ENCODE results near the gene CYP3A5.
"Not testable (repeated sequence)": the region's sequence is repeated elsewhere in the genome, so short reads cannot be mapped to it uniquely, and the experiment has no call there.

Gene CYP3A5

GRCh38 chr7:99679400-99680191 is at the start of gene CYP3A5:
Gene CYP3A5, minus strand, starts transcription at chr7:99679996. Its CDS starts 100 bp downstream, at chr7:99679896.
- Histone ChIP-seq H3K9me3 (ENCODE audit: control insufficient read depth, insufficient read depth, low read length) (no peaks in the 10 kb centered on the region), H3K4me1 (ENCODE audit: control insufficient read depth, insufficient read depth, low read length) (peaks cover 2% of the 10 kb centered on the region), H3K9ac (ENCODE audit: low read depth, low read length) (no peak within 1 kb of the TSS), H3K36me3 (ENCODE audit: control insufficient read depth, insufficient read depth, low read length) (no peaks in the 10 kb centered on the region), H3K4me3 (ENCODE audit: low read depth, low read length) (no peak within 1 kb of the TSS), H3K27me3 (ENCODE audit: control insufficient read depth, insufficient read depth, low read length) (no peaks in the 10 kb centered on the region)

- no peaks in the 10 kb centered on the region for H3K4me1 ChIP-seq (ENCODE audit: control insufficient read depth, insufficient read depth, low read length)
- no peak overlapping the region for H3K4me3 ChIP-seq (ENCODE audit: low read depth, low read length)
- no peaks in the 10 kb centered on the region for H3K27me3 ChIP-seq (ENCODE audit: control insufficient read depth, insufficient read depth, low read length)
- H3K9ac ChIP-seq (ENCODE audit: low read depth, low read length): no peak overlapping the region
- H3K9me3 ChIP-seq (ENCODE audit: control insufficient read depth, insufficient read depth, low read length): no peaks in the 10 kb centered on the region
- no peaks in the 10 kb centered on the region for H3K36me3 ChIP-seq (ENCODE audit: control insufficient read depth, insufficient read depth, low read length)
Observed at GRCh38 chr7:99728615-99729014, 48.8 kb upstream of the CYP3A5 start.

GRCh38 chr7:99723201-99723600 is 43.4 kb upstream of the CYP3A5 start:
- not testable (repeated sequence) for H3K36me3 ChIP-seq (ENCODE audit: control insufficient read depth, insufficient read depth, low read length); H3K4me3 ChIP-seq (ENCODE audit: low read depth, low read length); H3K27me3 ChIP-seq (ENCODE audit: control insufficient read depth, insufficient read depth, low read length); H3K4me1 ChIP-seq (ENCODE audit: control insufficient read depth, insufficient read depth, low read length); H3K9me3 ChIP-seq (ENCODE audit: control insufficient read depth, insufficient read depth, low read length); H3K9ac ChIP-seq (ENCODE audit: low read depth, low read length)

GRCh38 chr7:99720800-99721595 is 41.2 kb upstream of the CYP3A5 start:
- no peaks in the 10 kb centered on the region for H3K27me3 ChIP-seq (ENCODE audit: control insufficient read depth, insufficient read depth, low read length)

GRCh38 chr7:99719996-99720769 is 40.4 kb upstream of the CYP3A5 start:
- H3K9ac ChIP-seq (ENCODE audit: low read depth, low read length): no peak overlapping the region
- H3K36me3 ChIP-seq (ENCODE audit: control insufficient read depth, insufficient read depth, low read length): no peaks in the 10 kb centered on the region
- H3K27me3 ChIP-seq (ENCODE audit: control insufficient read depth, insufficient read depth, low read length): no peaks in the 10 kb centered on the region
- no peak overlapping the region for H3K4me3 ChIP-seq (ENCODE audit: low read depth, low read length)
- no peaks in the 10 kb centered on the region for H3K9me3 ChIP-seq (ENCODE audit: control insufficient read depth, insufficient read depth, low read length)
- no peaks in the 10 kb centered on the region for H3K4me1 ChIP-seq (ENCODE audit: control insufficient read depth, insufficient read depth, low read length)

More at GRCh38 chr7:99720800-99721595, 41.2 kb upstream of the CYP3A5 start:
- Histone ChIP-seq H3K36me3 (ENCODE audit: control insufficient read depth, insufficient read depth, low read length) (no peaks in the 10 kb centered on the region), H3K9me3 (ENCODE audit: control insufficient read depth, insufficient read depth, low read length) (no peaks in the 10 kb centered on the region), H3K9ac (ENCODE audit: low read depth, low read length) (no peak overlapping the region), H3K4me3 (ENCODE audit: low read depth, low read length) (no peak overlapping the region), H3K4me1 (ENCODE audit: control insufficient read depth, insufficient read depth, low read length) (no peaks in the 10 kb centered on the region)

GRCh38 chr7:99713995-99714570 is 34.3 kb upstream of the CYP3A5 start:
- Histone ChIP-seq H3K36me3 (ENCODE audit: control insufficient read depth, insufficient read depth, low read length) (no peaks in the 10 kb centered on the region), H3K4me1 (ENCODE audit: control insufficient read depth, insufficient read depth, low read length) (no peaks in the 10 kb centered on the region), H3K9me3 (ENCODE audit: control insufficient read depth, insufficient read depth, low read length) (no peaks in the 10 kb centered on the region), H3K4me3 (ENCODE audit: low read depth, low read length) (no peak overlapping the region), H3K27me3 (ENCODE audit: control insufficient read depth, insufficient read depth, low read length) (no peaks in the 10 kb centered on the region), H3K9ac (ENCODE audit: low read depth, low read length) (no peak overlapping the region)

GRCh38 chr7:99709838-99710578 is 30.2 kb upstream of the CYP3A5 start:
- no peaks in the 10 kb centered on the region for H3K27me3 ChIP-seq (ENCODE audit: control insufficient read depth, insufficient read depth, low read length)
- no peaks in the 10 kb centered on the region for H3K4me1 ChIP-seq (ENCODE audit: control insufficient read depth, insufficient read depth, low read length)

GRCh38 chr7:99709260-99709659 is 29.5 kb upstream of the CYP3A5 start:
- Histone ChIP-seq H3K4me3 (ENCODE audit: low read depth, low read length) (no peak overlapping the region), H3K4me1 (ENCODE audit: control insufficient read depth, insufficient read depth, low read length) (no peaks in the 10 kb centered on the region), H3K9me3 (ENCODE audit: control insufficient read depth, insufficient read depth, low read length) (no peaks in the 10 kb centered on the region), H3K27me3 (ENCODE audit: control insufficient read depth, insufficient read depth, low read length) (no peaks in the 10 kb centered on the region), H3K9ac (ENCODE audit: low read depth, low read length) (no peak overlapping the region), H3K36me3 (ENCODE audit: control insufficient read depth, insufficient read depth, low read length) (no peaks in the 10 kb centered on the region)

More at GRCh38 chr7:99709838-99710578, 30.2 kb upstream of the CYP3A5 start:
- Histone ChIP-seq H3K9ac (ENCODE audit: low read depth, low read length) (no peak overlapping the region), H3K9me3 (ENCODE audit: control insufficient read depth, insufficient read depth, low read length) (no peaks in the 10 kb centered on the region), H3K4me3 (ENCODE audit: low read depth, low read length) (no peak overlapping the region), H3K36me3 (ENCODE audit: control insufficient read depth, insufficient read depth, low read length) (no peaks in the 10 kb centered on the region)

- Histone ChIP-seq H3K9ac (ENCODE audit: low read depth, low read length) (no peak overlapping the region), H3K4me3 (ENCODE audit: low read depth, low read length) (no peak overlapping the region), H3K36me3 (ENCODE audit: control insufficient read depth, insufficient read depth, low read length) (no peaks in the 10 kb centered on the region), H3K27me3 (ENCODE audit: control insufficient read depth, insufficient read depth, low read length) (no peaks in the 10 kb centered on the region), H3K4me1 (ENCODE audit: control insufficient read depth, insufficient read depth, low read length) (no peaks in the 10 kb centered on the region), H3K9me3 (ENCODE audit: control insufficient read depth, insufficient read depth, low read length) (no peaks in the 10 kb centered on the region)
Observed at GRCh38 chr7:99707096-99707495, 27.3 kb upstream of the CYP3A5 start.

GRCh38 chr7:99699946-99700345 is 20.1 kb upstream of the CYP3A5 start:
- no peak overlapping the region for H3K9ac ChIP-seq (ENCODE audit: low read depth, low read length)
- peaks cover 3% of the 10 kb centered on the region for H3K4me1 ChIP-seq (ENCODE audit: control insufficient read depth, insufficient read depth, low read length)
- H3K27me3 ChIP-seq (ENCODE audit: control insufficient read depth, insufficient read depth, low read length): no peaks in the 10 kb centered on the region
- no peaks in the 10 kb centered on the region for H3K9me3 ChIP-seq (ENCODE audit: control insufficient read depth, insufficient read depth, low read length)
- no peaks in the 10 kb centered on the region for H3K36me3 ChIP-seq (ENCODE audit: control insufficient read depth, insufficient read depth, low read length)
- H3K4me3 ChIP-seq (ENCODE audit: low read depth, low read length): no peak overlapping the region

Measured in iPS-15b (cell line).